ENCODE results near the gene OR2T8. TPM values are rescaled to one million over a fixed set of nuclear protein-coding genes. Genes with fewer than 3 reads are reported as not detected.

The OR2T8 gene
- total RNA-seq, 4 donors from 2014 or later: 0.40 TPM; not detected in 3

DNA sequence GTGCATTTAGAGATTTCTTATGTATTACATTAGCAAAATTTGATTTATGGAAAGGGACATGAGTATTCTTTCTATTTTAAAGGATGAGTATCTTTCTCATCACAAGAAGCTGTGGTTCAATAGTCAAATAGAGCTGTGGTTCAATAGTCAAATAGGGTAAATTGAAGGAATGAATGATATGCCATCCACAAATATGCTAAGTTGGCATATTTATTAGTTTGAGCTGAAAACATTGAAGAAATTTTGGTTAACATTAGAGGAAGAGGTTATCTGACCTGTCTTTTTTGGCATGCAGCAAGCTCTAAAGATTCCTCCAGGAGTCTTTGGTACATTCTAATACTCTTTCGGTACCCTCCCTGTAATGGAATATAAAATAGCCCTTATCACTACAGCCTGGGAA is 33.4 kb downstream of the OR2T8 start:
- intact Hi-C loops (cut with DNase I; ENCODE audit: low total_unique reads): no loop called here
- no peak overlapping the region for H3K4me3 ChIP-seq
- H3K27ac ChIP-seq: no peak overlapping the region
- no peaks in the 10 kb centered on the region for H3K4me1 ChIP-seq
- TF ChIP-seq, protein P1, sequence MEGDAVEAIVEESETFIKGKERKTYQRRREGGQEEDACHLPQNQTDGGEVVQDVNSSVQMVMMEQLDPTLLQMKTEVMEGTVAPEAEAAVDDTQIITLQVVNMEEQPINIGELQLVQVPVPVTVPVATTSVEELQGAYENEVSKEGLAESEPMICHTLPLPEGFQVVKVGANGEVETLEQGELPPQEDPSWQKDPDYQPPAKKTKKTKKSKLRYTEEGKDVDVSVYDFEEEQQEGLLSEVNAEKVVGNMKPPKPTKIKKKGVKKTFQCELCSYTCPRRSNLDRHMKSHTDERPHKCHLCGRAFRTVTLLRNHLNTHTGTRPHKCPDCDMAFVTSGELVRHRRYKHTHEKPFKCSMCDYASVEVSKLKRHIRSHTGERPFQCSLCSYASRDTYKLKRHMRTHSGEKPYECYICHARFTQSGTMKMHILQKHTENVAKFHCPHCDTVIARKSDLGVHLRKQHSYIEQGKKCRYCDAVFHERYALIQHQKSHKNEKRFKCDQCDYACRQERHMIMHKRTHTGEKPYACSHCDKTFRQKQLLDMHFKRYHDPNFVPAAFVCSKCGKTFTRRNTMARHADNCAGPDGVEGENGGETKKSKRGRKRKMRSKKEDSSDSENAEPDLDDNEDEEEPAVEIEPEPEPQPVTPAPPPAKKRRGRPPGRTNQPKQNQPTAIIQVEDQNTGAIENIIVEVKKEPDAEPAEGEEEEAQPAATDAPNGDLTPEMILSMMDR (IDR thresholded peaks at IDR 0.05): no peak
- TF ChIP-seq POLR2A (IDR thresholded peaks at IDR 0.05): no peak
- H3K27me3 ChIP-seq: no peaks in the 10 kb centered on the region
- H3K9me3 ChIP-seq: no peaks in the 10 kb centered on the region
- DNase-seq: no peak
- no peaks in the 10 kb centered on the region for H3K36me3 ChIP-seq

DNA sequence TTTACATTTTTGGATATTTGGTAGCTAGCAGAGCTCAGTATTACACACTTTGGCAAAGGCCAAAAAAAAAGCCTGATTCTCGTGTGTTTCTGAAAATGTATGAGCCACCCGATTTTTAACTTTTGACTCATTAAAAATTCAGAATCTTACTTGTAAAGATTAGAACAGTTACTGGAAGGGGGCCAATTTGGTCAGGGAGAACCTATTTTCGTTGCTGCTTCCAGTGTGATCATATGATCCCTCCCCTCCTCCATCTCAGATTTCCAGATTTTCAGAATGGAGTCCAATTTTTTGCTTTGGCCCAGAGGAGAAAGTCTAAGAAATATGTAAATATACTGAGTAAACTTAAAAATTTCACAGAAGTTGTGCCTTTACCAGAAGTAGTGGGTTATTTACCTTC is 41.7 kb downstream of the OR2T8 start:
- H3K27ac ChIP-seq: no peak overlapping the region
- no peaks in the 10 kb centered on the region for H3K36me3 ChIP-seq
- no peak for DNase-seq
- TF ChIP-seq, protein P1 (IDR thresholded peaks at IDR 0.05): no peak
- TF ChIP-seq POLR2A (IDR thresholded peaks at IDR 0.05): no peak
- H3K9me3 ChIP-seq: no peaks in the 10 kb centered on the region
- intact Hi-C loops (cut with DNase I; ENCODE audit: low total_unique reads): no loop called here
- no peak overlapping the region for H3K4me3 ChIP-seq
- H3K27me3 ChIP-seq: no peaks in the 10 kb centered on the region
- no peaks in the 10 kb centered on the region for H3K4me1 ChIP-seq

DNA sequence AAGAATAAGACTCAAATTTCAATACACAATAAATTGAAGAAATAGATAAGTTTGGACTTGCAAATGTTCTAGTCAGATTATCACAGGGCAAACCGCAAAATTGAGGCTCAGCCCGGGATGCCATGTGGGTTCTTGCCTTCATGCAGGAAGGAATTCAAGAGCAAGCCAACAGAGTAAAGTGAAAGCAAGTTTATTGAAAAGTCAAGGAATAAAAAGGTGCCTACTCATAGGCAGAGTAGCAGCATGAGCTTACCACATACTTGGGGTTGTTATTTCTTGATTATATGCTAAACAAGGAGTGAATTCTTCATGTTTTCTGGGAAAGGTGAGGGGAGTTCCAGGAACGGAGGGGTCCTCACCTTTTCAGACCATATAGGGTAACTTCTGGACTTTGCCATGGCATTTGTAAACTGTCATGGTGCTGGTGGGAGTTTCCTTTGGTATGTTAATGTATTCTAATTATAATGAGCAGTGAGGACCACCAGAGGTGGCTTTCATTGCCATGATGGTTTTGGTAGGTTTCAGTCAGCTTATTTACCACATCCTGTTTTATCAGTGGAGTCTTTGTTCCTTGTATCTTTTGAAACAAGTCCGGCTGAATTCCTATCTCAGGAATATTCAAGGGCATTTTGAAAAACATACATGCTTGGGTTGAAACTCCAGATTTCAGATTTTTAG is 43.0 kb downstream of the OR2T8 start:
- Histone ChIP-seq H3K27me3 (no peaks in the 10 kb centered on the region), H3K9me3 (no peaks in the 10 kb centered on the region), H3K4me1 (no peaks in the 10 kb centered on the region), H3K36me3 (no peaks in the 10 kb centered on the region), H3K4me3 (no peak overlapping the region), H3K27ac (no peak overlapping the region)
- no peak for DNase-seq
- TF ChIP-seq, protein P1 (IDR thresholded peaks at IDR 0.05): no peak
- intact Hi-C loops (cut with DNase I; ENCODE audit: low total_unique reads): no loop called here

DNA sequence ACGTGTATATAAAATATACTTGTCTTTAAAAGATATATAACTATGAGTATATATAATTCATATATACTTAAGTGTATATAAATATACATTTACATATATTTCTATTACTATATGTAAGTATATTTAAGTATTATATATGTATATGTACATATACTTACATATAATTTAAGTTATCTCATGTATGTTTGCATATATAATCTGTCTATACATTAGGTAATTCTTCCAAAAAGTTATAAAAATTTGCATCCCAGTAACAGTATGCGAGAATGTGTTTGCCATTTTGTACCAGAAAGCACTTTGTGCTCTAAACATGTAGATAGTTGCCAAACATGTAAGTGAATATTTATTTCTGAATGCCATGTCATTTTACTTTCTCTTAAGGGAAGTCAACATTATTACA is 44.9 kb downstream of the OR2T8 start, which contains the start of gene OR2AK2:
OR2AK2 (plus strand) TSS at position 301 of the 400 bp plus-strand sequence. CDS start 144 bp downstream, outside the sequence.
- intact Hi-C loops (cut with DNase I; ENCODE audit: low total_unique reads): no loop called here
- Histone ChIP-seq H3K9me3 (no peaks in the 10 kb centered on the region), H3K36me3 (no peaks in the 10 kb centered on the region), H3K4me3 (no peak within 1 kb of the TSS), H3K27me3 (no peaks in the 10 kb centered on the region), H3K4me1 (no peaks in the 10 kb centered on the region), H3K27ac (no peak within 1 kb of the TSS)
- no peak for DNase-seq
- no peak for TF ChIP-seq POLR2A (IDR thresholded peaks at IDR 0.05)
- TF ChIP-seq, protein P1 (IDR thresholded peaks at IDR 0.05): no peak

DNA sequence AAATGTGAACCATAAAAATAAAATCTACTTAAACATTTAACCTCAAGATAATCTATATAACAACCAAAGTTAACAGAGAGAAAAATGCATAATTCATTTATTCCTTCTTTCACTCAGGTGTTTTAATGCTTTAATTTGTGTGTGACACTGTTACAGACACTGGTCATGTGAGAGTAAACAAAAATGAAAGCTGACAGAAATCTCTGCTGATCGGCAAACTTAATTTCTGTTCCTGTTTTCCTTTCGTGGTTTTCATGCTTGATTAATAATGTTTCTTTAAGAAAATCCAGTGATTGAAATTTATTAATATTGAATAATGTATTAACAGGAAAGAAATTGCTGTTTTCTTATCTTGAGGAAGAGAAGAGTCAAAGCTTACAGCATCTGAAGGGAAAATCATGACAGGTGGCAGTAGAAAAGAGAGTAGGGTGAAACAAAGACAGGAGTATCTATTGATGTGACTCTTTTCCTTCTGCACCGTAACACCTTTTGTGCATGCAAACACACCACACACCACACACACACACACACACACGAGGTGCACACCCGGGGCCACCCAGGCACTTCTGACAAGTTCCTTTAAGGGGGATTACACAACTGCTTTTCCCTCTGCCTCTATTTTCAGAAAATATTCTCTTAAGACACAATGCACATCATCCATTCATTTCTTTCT is 46.6 kb downstream of the OR2T8 start:
- intact Hi-C loops (cut with DNase I; ENCODE audit: low total_unique reads): no loop called here
- H3K27me3 ChIP-seq: no peaks in the 10 kb centered on the region
- H3K4me1 ChIP-seq: no peaks in the 10 kb centered on the region
- H3K36me3 ChIP-seq: no peaks in the 10 kb centered on the region
- no peak overlapping the region for H3K27ac ChIP-seq
- no peak overlapping the region for H3K4me3 ChIP-seq
- no peaks in the 10 kb centered on the region for H3K9me3 ChIP-seq
- TF ChIP-seq, protein P1 (IDR thresholded peaks at IDR 0.05): no peak
- TF ChIP-seq POLR2A (IDR thresholded peaks at IDR 0.05): no peak
- DNase-seq: no peak
